GM12878 (cell line): ENCODE data around the gene IFT172. TPM values are rescaled to one million over a fixed set of nuclear protein-coding genes. Genes with fewer than 3 reads are reported as not detected.

ENCODE experiments used
- ATF3 ChIP-seq: IDR thresholded peaks from 2 replicates; pipeline ENCODE4 v1.6.1; 2011; ENCODE audit warnings: low read depth, mild to moderate bottlenecking, low read length, moderate library complexity, borderline replicate concordance; ENCODE audit errors: extremely low read depth
- ATF7 ChIP-seq: fragments of 450-650 bp; IDR thresholded peaks from 2 replicates; pipeline ENCODE4 v1.6.1; 2016; ENCODE audit warnings: low read depth, mild to moderate bottlenecking
- BMI1 ChIP-seq: fragments of 450-650 bp; IDR thresholded peaks from 2 replicates; pipeline ENCODE4 v1.6.1; 2016; ENCODE audit warnings: mild to moderate bottlenecking, moderate library complexity, borderline replicate concordance
- CREB1 ChIP-seq: IDR thresholded peaks from 2 replicates; pipeline ENCODE4 v1.6.1; 2012; ENCODE audit warnings: low read depth, mild to moderate bottlenecking, inconsistent platforms
- CREM ChIP-seq: IDR thresholded peaks from 2 replicates; pipeline ENCODE4 v1.6.1; 2014; ENCODE audit warnings: antibody characterized with exemption, low read depth
- EGR1 ChIP-seq, 2 experiments: IDR thresholded peaks; 1 replicate in 1 of 2; 2 replicates in 1 of 2; pipeline ENCODE4 v1.6.1; 2011 to 2012; ENCODE audit warnings: low read depth in 2 of 2, low read length in 2 of 2, borderline replicate concordance in 1 of 2, mild to moderate bottlenecking in 1 of 2, moderate library complexity in 1 of 2
- FOXK2 ChIP-seq: fragments of 450-650 bp; IDR thresholded peaks from 2 replicates; pipeline ENCODE4 v1.6.1; 2017; ENCODE audit warnings: mild to moderate bottlenecking, moderate library complexity
- HCFC1 ChIP-seq: fragments of 150-350 bp; IDR thresholded peaks from 2 replicates; pipeline ENCODE4 v1.6.1; 2014; ENCODE audit warnings: low read length
- HDGF ChIP-seq: fragments of 450-650 bp; IDR thresholded peaks from 2 replicates; pipeline ENCODE4 v1.6.1; 2016; ENCODE audit warnings: antibody characterized with exemption
- MAX ChIP-seq: IDR thresholded peaks from 2 replicates; pipeline ENCODE4 v1.6.1; 2012; ENCODE audit warnings: low read depth, low read length, improper control_type of control experiment
- MLLT1 ChIP-seq: fragments of 450-650 bp; IDR thresholded peaks from 2 replicates; pipeline ENCODE4 v1.6.1; 2016; ENCODE audit warnings: mild to moderate bottlenecking
- MTA2 ChIP-seq: fragments of 450-650 bp; IDR thresholded peaks from 2 replicates; pipeline ENCODE4 v1.6.1; 2016; ENCODE audit warnings: low read depth, mild to moderate bottlenecking, moderate library complexity
- NFYB ChIP-seq: IDR thresholded peaks from 2 replicates; pipeline ENCODE4 v1.6.1; 2011; ENCODE audit warnings: low read depth, mild to moderate bottlenecking, low read length, improper control_type of control experiment, moderate library complexity; ENCODE audit not compliant: insufficient read depth
- NR2C1 ChIP-seq: fragments of 450-650 bp; IDR thresholded peaks from 2 replicates; pipeline ENCODE4 v1.6.1; 2017; ENCODE audit warnings: antibody characterized with exemption, mild to moderate bottlenecking, moderate library complexity
- PBX3 ChIP-seq: IDR thresholded peaks from 2 replicates; pipeline ENCODE4 v1.6.1; 2011; ENCODE audit warnings: mild to moderate bottlenecking, low read depth, low read length, moderate library complexity; ENCODE audit not compliant: insufficient replicate concordance
- POLR2AphosphoS2 ChIP-seq: IDR thresholded peaks from 2 replicates; pipeline ENCODE4 v1.6.1; 2011; ENCODE audit warnings: low read depth, mild to moderate bottlenecking, low read length, improper control_type of control experiment, moderate library complexity
- POU2F2 ChIP-seq: IDR thresholded peaks from 3 replicates; pipeline ENCODE4 v1.6.1; 2011; ENCODE audit warnings: low read depth, mild to moderate bottlenecking, low read length, borderline replicate concordance
- RCOR1 ChIP-seq: conservative IDR thresholded peaks from 2 replicates; pipeline ENCODE4 v1.6.1; 2012; ENCODE audit warnings: low read depth, low read length, improper control_type of control experiment
- RFX5 ChIP-seq: IDR thresholded peaks from 2 replicates; pipeline ENCODE4 v1.6.1; 2011; ENCODE audit warnings: low read depth, low read length, improper control_type of control experiment
- RUNX3 ChIP-seq: IDR thresholded peaks from 2 replicates; pipeline ENCODE4 v1.6.1; 2012; ENCODE audit warnings: low read length, inconsistent platforms
- SIN3A ChIP-seq: IDR thresholded peaks from 2 replicates; pipeline ENCODE4 v1.6.1; 2012; ENCODE audit warnings: low read depth, low read length, improper control_type of control experiment
- SRF ChIP-seq, 2 experiments: IDR thresholded peaks; 2 replicates each; pipeline ENCODE4 v1.6.1; 2011; ENCODE audit warnings: low read depth in 2 of 2, low read length in 2 of 2, mild to moderate bottlenecking in 1 of 2, moderate library complexity in 1 of 2
- TARDBP ChIP-seq: IDR thresholded peaks from 2 replicates; pipeline ENCODE4 v1.6.1; 2016; ENCODE audit warnings: borderline replicate concordance
- TCF12 ChIP-seq: IDR thresholded peaks from 2 replicates; pipeline ENCODE4 v1.6.1; 2011; ENCODE audit warnings: low read depth, mild to moderate bottlenecking, low read length
- polyA plus RNA-seq, 11 experiments: library from polyadenylated mRNA; depleted of rRNA in 4 of 11; unstranded in 6 of 11; stranded (reverse) in 5 of 11; fragments of >200 nt; fragmentation: Nextera tagmentation in 4 of 11; fragmentation: Illumina TruSeq in 1 of 11; extraction: Ambion mirVana in 4 of 11; extraction: Trizol in 1 of 11; gene quantifications; 1 replicate in 1 of 11; 2 replicates in 10 of 11; pipeline versions ENCODE4 v1.2.1 to v1.2.3, GENCODE V29; 2011 to 2016; ENCODE audit warnings: inconsistent platforms in 2 of 11, missing spikeins in 2 of 11, low read depth in 1 of 11
- total RNA-seq, 4 experiments: library from RNA; depleted of rRNA in 3 of 4; stranded (reverse); fragments of >200 nt in 3 of 4; fragmentation: Illumina TruSeq in 1 of 4; extraction: Trizol in 1 of 4; gene quantifications; 2 replicates each; pipeline versions ENCODE4 v1.2.1 to v1.2.3, GENCODE V29; 2013 to 2021
- TF ChIP-seq, protein P1 (sequence below): fragments of 450-650 bp; IDR thresholded peaks from 2 replicates; pipeline ENCODE4 v1.6.1; 2017; ENCODE audit warnings: mild to moderate bottlenecking, low read depth, inconsistent platforms; ENCODE audit not compliant: poor library complexity, severe bottlenecking

The IFT172 gene
- total and polyA plus RNA-seq, 10 of the 15 experiments (the other 5 are each of a cell fraction or from before 2014, with no cell fraction given), result 2.4 to 8.6 (median 6.2) TPM

- TF ChIP-seq SRF (IDR thresholded peaks at IDR 0.05; ENCODE audit: low read depth in 2 of 2, low read length in 2 of 2) (0 out of 4 replicates have a peak, but pooled peaks of 1 of the 2 experiments have one; percentile 52), MTA2 (no peak), NR2C1 (peak; percentile 56; the same call in 1 of the 2 replicates), SIN3A (peak; percentile 86; the same call in 1 of the 2 replicates), TCF12 (0 out of 2 replicates have a peak, but pooled peaks have one; percentile 4), RUNX3 (peak; percentile 75), MLLT1 (peak; percentile 91), RFX5 (peak; percentile 31; the same call in 1 of the 2 replicates), ATF3 (peak; percentile 81; the same call in 1 of the 2 replicates), MAX (peak; percentile 88; the same call in 1 of the 2 replicates), NFYB (peak; percentile 45; the same call in 1 of the 2 replicates), CREB1 (peak; percentile 99), HCFC1 (peak; percentile 60), PBX3 (no peak), ATF7 (0 out of 2 replicates have a peak, but pooled peaks have one; percentile 19), CREM (peak; percentile 99), FOXK2 (peak; percentile 67), TARDBP (no peak), HDGF (peak; percentile 57; the same call in 1 of the 2 replicates), POU2F2 (peak; percentile 76; the same call in 2 of the 3 replicates), BMI1 (peak; percentile 78), POLR2AphosphoS2 (0 out of 2 replicates have a peak, but pooled peaks have one; percentile 43), EGR1 (IDR thresholded peaks at IDR 0.05; ENCODE audit: borderline replicate concordance in 1 of 2, low read depth in 2 of 2, low read length in 2 of 2) (peak in 1 of 2 experiments; percentile 85; a peak in 1 of 3 replicates), RCOR1 (peak; percentile 37; the same call in 1 of the 2 replicates)
- TF ChIP-seq, protein P1, sequence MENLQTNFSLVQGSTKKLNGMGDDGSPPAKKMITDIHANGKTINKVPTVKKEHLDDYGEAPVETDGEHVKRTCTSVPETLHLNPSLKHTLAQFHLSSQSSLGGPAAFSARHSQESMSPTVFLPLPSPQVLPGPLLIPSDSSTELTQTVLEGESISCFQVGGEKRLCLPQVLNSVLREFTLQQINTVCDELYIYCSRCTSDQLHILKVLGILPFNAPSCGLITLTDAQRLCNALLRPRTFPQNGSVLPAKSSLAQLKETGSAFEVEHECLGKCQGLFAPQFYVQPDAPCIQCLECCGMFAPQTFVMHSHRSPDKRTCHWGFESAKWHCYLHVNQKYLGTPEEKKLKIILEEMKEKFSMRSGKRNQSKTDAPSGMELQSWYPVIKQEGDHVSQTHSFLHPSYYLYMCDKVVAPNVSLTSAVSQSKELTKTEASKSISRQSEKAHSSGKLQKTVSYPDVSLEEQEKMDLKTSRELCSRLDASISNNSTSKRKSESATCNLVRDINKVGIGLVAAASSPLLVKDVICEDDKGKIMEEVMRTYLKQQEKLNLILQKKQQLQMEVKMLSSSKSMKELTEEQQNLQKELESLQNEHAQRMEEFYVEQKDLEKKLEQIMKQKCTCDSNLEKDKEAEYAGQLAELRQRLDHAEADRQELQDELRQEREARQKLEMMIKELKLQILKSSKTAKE, result no peak
Observed at GRCh38 chr2:27489498-27490397, at the start of gene IFT172 (continued).
